Measurements from ENCODE around the gene ZNF318.
A peak's percentile ranks its signal among the peaks of the same experiment; 100 is the strongest.
"Not testable (repeated sequence)": the region's sequence is repeated elsewhere in the genome, so short reads cannot be mapped to it uniquely, and the experiment has no call there.

The ZNF318 gene, protein sequence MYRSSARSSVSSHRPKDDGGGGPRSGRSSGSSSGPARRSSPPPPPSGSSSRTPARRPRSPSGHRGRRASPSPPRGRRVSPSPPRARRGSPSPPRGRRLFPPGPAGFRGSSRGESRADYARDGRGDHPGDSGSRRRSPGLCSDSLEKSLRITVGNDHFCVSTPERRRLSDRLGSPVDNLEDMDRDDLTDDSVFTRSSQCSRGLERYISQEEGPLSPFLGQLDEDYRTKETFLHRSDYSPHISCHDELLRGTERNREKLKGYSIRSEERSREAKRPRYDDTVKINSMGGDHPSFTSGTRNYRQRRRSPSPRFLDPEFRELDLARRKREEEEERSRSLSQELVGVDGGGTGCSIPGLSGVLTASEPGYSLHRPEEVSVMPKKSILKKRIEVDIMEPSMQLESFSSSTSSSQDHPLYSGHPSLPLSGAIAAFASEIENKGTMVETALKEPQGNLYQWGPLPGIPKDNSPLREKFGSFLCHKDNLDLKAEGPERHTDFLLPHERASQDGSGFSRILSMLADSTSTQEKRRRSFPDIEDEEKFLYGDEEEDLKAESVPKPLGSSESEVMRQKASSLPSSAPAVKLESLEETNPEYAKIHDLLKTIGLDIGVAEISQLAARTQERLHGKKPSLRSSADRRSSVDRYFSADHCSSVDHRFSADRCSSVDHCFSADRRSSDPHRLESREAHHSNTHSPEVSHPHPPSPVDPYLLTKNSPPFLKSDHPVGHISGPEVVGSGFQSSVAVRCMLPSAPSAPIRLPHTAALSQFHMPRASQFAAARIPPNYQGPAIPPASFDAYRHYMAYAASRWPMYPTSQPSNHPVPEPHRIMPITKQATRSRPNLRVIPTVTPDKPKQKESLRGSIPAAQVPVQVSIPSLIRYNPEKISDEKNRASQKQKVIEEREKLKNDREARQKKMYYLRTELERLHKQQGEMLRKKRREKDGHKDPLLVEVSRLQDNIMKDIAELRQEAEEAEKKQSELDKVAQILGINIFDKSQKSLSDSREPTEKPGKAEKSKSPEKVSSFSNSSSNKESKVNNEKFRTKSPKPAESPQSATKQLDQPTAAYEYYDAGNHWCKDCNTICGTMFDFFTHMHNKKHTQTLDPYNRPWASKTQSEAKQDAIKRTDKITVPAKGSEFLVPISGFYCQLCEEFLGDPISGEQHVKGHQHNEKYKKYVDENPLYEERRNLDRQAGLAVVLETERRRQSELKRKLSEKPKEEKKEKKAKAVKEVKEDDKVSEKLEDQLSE (N-terminal part only)

DNA sequence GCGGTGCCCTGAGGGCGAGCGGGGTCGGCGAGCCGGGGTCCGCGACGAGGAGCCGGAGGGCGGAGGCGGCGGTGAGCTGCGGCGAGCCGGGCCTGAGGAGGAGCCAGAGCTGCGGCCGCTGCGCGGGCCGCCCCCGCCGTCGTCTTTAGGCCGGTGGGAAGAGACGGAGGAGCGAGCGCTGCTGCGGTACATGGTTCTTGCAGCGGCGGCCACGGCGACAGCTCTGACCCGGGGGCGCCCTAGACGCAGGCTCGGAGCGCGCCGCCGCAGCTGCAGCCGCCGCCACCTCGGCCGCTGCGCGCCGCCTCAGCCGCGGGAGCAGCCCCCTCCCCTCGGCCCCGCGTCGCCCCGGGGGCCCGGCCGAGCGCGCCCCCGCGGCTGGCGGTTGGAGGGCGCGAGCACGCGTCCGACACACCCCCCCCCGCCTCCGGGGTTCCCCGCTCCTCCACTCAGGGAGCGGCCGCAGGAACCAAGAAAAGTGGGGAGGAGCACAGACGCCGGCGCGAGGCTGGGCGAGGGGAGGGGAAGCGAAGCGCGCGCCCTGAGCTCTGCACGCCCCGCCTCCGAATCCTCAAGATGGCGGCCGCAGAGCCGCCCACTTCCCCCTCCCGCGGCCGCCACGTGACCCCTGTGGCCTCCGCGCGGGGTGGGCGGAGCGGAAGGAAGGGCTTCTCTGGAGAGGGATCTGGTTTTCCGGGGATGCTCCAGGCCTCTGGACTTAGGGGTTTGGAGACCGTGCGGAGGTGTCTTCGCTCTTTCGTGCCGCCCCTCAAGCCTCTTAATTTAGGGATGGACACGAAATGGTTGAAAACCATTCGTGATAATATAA is at the start of gene ZNF318:
ZNF318 (minus strand) TSS at position 474 of the 829 bp plus-strand sequence; CDS start at position 192, 282 bp downstream.
- DNase-seq (ENCODE audit: low read depth) = peak; percentile 98

DNA sequence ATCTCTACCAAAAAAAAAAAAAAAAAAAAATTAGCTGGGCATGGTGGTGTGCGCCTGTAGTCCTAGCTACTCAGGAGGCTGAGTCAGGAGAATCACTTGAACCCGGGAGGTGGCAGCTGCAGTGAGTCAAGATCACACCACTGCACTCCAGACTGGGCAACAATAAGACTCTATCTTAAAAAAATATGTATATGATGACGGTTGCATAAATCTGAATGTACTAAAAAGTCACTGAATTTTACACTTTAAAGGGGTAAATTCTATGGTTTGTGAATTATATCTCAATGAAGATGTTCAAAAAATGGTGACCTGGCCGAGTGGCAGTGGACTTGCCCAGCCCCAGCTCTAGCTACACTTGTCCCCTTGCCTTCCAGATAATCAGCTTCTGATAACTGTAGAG is 47.5 kb upstream of the ZNF318 start:
- no peak for DNase-seq (ENCODE audit: low read depth)

DNA sequence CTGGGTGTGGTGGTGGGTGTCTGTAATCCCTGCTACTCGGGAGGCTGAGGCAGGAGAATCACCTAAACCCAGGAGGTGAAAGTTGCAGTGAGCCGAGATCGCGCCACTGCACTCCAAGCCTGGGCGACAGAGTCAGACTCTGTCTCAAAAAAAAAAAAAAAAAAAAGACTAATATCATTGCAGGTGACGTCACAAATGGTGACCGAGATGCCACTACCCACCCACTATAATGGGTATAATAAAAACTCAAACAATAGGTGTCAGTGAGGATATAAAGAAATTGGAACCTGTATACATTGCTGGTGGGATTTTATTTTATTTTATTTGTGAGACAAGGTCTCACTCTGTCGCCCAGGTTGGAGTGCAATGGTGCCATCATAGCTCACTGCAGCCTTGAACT is 45.8 kb upstream of the ZNF318 start:
- DNase-seq (ENCODE audit: low read depth) = not testable (repeated sequence)

DNA sequence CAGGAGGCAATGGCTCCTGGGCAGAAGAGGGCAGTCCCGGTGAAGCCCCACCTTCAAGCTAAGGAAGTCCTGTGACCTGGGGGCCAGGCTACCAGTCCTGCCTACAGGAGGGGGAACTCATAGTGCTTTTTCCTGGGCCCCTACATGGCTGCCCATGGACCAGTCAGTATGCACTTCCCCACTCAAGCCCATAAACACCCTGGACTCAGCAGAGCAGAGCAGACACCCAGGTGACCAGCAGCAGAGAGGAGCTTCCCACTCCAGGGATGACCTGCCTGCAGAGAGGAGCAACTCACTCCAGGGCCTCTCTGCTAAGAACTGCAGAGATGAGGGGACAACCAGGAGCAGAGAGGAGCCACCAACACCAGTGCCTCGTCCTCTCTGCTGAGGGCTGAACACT is 43.6 kb upstream of the ZNF318 start:
- DNase-seq (ENCODE audit: low read depth) = no peak

DNA sequence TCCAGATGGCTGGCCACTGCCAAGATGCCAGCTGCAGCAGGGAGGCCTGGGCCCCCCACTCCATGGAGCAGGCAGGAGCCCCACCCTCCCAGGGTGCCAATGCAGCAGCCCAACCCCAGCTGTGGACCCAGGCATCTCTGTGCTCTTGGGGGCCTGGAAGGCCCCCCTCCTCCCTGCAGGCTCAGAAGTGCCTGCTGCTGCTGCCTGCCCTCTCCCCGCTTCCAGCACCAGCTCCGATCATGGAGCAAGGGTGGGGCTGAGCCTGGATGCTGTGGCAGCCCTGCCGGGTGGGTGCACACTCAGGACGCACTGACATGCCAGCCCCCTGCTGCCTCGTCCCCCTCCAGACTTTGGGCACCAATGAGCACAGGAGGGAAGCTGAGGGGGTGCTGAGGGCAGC is 43.1 kb upstream of the ZNF318 start:
- no peak for DNase-seq (ENCODE audit: low read depth)

DNA sequence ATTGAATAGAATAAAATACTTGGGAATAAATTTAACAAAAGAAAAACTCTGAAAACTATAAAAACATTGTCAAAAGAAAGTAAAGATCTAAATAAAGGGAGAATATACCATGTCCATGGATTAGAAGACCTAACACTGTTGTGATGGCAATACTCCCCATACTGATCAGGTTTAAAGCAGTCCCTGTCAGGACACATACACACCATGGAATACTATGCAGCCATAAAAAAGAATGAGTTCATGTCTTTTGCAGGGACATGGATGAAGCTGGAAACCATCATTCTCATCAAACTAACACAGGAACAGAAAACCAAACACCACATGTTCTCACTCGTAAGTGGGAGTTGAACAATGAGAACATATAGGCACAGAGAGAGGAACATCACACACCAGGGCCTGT is 41.3 kb upstream of the ZNF318 start:
- not testable (repeated sequence) for DNase-seq (ENCODE audit: low read depth)

DNA sequence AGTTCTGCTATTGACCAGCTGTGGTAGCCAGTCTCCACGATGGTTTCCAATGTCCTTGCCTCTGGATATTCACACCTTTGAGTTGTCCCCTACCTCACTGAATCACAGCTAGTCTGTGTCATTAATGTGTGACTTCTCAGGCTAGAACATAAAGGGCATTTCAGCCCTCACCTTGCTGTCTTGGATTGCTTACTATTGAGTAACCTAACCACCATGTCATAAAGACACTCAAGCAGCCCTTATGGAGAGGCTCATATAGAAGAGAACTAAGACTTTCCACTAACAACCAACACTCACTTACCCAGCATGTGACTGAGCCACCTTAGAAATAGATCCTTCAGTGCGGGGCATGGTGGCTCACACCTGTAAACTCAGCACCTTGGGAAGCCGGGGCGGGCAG is 38.8 kb upstream of the ZNF318 start:
- DNase-seq (ENCODE audit: low read depth) = no peak

DNA sequence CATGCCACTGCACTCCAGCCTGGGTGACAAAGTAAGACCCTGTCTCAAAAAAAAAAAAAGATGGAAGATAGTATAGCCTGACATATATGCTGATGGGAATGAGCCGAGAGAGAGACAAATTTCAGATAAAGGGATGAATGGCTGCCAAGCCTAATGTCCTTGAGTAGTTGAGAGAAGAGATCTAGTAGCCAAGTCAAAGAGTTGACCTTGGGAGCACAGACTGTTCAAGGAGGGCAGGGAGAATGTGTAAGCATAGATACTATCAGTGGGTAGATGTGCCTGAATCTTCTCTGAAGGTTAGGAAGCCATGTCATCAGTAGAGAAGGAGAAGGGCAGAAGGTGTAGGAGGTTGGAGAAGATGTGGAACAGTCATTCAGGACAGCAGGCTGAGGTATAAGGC is 37.8 kb upstream of the ZNF318 start:
- DNase-seq (ENCODE audit: low read depth) = no peak

DNA sequence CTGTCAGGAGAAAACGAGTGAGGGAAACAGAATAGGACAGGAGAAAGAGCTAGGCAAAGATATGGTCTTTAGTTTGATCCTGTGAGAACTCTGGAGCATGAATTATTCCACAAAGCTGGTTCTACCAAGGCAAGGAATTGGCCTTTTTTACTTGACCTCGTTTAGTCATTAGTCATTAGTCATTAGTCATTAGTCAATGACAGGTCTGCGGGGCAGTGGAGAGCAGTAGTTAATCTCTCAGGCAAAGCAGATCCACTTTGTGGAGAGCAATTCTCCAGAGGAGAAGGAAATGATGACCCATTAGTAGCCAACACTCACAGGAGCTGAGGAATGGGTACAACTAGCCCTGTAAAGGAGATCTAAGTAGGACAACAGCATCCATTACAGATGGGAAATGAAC is 35.9 kb upstream of the ZNF318 start:
- DNase-seq (ENCODE audit: low read depth) = peak; percentile 57

DNA sequence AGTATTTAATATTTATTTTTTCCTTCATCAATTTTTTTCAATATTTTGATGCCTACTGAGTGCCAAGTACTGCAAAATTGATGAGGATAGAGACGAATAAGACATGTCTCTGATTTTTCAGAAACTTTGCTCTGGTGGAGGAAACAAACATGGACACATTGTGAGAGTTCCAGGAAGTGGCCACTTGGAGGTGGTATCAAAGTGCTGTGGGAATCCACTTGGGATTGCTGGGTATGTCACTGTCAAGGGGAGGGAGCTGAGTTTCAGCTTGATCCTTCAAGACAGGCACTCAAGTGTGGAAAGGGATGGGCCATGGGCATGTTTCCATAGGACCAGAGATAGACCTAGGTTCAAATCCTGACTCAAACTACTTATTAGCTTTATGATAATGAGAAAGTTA is 33.4 kb upstream of the ZNF318 start:
- peak; percentile 20 for DNase-seq (ENCODE audit: low read depth)

DNA sequence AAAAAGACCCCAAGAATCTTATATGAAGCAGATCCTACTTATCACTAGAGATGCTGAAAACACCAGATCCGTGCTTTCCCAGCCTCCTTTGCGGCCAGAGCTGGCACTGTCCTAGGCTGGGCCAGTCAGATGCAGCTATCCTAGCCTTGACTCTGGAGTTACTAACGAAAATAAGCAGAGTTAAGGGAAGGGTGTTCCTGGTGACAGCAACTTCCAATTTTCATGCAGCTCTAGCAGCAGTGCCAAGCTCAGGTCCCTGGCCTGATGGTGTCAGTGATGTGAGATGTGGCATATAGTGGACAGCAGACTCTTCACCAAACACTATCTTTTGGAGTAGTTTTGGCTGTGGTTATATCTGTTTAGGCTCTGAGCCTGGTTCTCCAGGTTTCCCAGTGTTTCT is 32.3 kb upstream of the ZNF318 start:
- no peak for DNase-seq (ENCODE audit: low read depth)

DNA sequence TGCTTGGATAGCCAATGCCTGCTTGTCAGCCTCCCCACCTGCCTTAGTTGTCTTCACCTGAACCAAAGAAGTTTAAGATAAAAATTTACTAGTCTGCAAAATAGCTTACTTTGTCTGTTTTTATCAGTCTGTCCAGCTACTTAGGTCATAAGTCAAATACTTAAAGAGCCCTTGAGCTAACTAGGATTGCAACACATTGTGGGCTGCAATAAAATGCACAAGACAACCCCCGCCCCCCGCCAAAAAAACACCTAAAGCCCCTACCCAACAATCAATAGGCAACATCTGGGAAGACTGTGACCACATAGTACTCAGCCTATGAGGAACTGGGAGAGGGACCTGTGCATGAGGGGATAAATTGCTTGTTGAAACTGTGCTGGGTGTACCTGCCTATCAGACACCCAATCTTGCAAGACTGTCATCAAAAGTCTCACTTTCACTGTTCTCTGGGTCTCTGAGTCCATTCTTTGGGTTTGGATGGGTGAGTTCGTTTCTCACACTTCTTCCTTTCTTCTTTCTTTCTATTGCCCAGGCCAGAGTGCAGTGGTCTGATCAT is 30.6 kb upstream of the ZNF318 start:
- no peak for DNase-seq (ENCODE audit: low read depth)

DNA sequence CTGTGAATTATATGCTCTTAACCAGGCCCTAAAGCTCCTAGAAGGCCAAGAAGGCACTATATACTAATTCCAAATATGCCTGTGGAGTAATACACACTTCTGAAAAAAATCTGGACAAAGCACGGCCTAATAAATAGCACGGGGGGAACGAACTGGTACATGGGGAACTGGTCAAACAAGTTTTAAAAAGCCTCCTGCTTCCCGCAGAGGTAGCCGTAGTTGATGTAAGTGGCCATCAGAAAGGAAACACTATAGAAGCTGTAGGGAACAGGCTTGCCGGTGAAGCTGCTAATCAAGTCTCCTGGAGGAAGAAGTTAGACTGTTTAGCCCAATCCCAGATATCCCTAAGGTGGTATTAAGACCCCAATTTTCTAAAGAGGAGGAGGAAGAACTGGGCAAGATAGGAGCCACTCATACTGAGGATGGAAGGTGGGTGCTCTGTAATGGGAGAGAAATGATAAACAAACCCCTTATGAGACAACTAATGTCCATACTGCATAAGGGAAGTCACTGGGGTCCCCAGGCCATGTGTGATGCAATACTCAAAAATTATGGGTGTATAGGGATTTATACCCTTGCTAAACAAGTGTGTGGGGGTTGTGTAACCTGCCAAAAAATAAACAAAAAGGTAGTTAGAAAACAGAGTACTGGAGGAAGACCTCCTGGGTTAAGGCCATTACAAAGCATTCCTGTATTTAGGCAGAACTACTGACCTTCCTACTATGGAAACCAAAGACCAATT is 27.1 kb upstream of the ZNF318 start:
- no peak for DNase-seq (ENCODE audit: low read depth)

DNA sequence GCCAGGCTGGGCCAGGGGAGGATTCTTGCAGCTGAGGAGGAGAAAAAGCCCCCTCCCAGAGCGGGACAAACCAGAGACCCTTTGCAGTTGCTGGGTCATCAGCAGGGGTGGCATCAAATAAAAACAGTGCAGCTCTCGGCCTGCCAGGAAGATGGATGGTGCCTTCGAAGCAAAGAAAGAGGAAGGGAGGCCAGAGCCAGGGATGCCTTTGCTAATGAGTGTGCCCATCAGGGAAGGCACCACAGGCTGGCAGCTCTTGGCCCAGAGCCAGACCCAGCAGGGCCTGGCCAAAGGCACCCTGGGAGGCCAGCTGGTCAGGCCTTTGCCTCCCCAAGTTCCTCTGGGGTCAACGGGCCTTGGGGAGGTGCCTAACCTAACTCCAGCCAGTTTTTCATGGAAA is 26.3 kb upstream of the ZNF318 start:
- no peak for DNase-seq (ENCODE audit: low read depth)

DNA sequence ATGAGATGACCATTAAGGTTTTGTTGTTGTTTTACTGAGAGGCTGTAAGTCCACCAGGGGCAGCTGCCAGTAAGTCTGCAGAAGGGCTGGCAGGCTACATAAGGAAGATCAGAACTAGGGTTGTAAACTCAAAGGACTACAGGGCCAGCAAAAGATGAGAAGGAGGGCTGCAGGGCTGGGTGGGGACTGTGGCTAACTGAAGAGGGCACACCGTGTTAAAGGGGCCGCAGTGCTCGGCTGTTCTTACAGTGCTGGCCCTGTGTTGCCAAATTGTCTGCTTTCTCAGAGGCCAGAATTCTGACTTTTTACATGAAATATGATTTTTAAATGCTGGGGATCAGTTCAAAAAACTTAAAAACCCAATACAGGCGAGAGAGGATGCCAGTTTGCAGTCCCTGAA is 25.5 kb upstream of the ZNF318 start:
- no peak for DNase-seq (ENCODE audit: low read depth)

DNA sequence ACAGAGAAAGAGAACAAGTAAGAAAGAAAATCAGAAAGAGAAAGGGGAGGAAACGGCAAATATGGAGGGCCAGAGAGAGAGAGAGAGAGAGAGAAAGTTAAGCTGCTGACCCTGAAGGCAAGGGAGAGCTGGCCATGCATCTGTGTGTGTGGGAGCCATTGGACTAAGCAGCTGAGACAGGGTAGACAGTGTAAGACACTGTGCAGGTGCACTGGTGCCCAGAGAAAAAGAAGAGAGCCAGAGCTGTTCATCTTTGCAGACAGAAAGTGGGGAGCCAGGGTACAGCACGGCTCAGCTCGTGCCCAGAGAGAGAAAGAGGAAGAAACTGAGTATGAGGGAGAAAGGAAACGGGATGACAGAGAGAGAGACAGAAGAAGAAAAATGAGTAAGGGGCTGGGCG is 24.2 kb upstream of the ZNF318 start:
- no peak for DNase-seq (ENCODE audit: low read depth)

DNA sequence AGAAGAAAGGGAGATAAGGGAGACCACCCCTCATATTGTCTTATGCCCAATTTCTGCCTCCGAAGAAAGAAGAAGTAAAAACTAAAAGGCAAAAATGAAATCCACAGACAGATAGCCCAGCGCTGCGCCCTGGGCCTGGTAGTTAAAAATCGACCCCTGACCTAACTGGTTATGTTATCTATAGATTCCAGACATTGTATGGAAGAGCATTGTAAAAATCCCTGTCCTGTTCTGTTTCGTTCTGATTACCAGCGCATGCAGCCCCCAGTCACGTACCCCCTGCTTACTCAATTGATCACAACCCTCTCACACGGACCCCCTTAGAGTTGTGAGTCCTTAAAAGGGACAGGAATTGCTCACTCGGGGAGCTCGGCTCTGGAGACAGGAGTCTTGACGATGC is 23.7 kb upstream of the ZNF318 start:
- not testable (repeated sequence) for DNase-seq (ENCODE audit: low read depth)

DNA sequence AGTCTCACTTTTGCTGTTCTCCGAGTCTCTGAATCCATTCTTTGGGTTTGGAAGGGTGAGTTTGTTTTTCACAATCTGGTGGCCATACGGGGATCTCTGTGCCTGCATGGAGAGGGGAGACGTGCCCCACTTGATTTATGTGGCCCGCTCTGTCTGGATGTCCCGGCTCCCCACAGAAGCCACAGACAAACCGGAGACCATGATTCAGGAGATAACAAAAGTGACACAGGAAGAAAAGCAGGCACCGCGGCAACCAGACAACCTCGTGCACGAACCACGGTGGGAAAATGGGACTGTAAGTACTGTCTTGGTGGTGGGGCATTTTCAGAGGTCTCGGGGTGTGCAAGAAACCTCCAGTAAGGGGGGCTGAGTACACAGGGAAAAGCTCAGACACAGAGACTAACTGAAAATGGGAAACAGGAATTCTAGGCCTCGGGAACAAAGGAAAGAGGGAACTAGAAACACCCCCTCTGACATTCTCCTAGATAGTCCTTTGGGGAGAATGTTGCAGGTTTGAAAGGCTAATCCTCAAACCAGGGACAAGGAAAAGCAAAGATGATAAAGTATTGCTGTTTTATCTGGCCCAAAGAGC is 22.1 kb upstream of the ZNF318 start:
- DNase-seq (ENCODE audit: low read depth) = no peak

DNA sequence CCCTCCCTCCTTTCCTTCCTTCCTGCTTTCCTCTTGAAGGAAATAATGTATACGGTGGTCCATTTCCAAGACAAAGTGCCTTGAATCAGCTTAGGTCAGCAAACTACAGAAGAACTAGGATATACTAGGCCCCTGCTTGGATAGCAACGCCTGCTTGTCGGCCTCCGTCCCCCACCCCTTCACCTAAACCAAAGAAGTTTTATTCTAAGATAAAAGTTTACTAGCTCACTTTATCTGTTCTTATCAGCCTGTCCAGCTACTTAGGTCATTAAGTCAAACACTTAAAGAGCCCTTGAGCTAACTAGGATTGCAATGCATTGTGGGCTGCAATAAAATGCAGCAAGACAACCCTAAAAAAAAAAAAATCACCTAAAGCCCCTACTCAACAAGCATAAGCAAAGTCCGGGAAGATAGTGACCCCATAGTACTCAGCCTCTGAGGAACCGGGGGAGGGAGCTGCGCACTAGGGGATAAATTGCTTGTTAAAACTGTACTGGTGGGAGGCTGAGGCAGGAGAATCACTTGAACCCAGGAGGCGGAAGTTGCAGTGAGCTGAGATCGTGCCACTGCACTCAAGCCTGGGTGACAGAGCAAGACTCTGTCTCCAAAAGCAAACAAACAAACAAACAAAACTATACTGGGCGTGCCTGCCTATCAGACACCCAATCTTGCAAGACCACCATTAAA is 21.4 kb upstream of the ZNF318 start:
- not testable (repeated sequence) for DNase-seq (ENCODE audit: low read depth)
